SK-N-SH (cell line): Measurements from ENCODE around the gene MAOB. TPM values are rescaled to one million over a fixed set of nuclear protein-coding genes. Genes with fewer than 3 reads are reported as not detected.

ENCODE experiments used
- CTCF ChIA-PET: fragments of 300-600, 350-600 bp; formaldehyde crosslinking; extraction: SDS; loops from one replicate; lab custom pipeline; 2021; lab: Yijun Ruan, JAX
- POLR2A ChIA-PET: fragments of 350-600 bp; sonication (Branson Sonifier 250); formaldehyde crosslinking; extraction: SDS; loops from one replicate; lab custom pipeline; 2020; ENCODE audit warnings: antibody characterized with exemption, inconsistent platforms; lab: Yijun Ruan, JAX
- DNase-seq: peaks from one replicate; pipeline ENCODE4 v3.0.0; 2012
- H2AFZ ChIP-seq: fragments of 200-600 bp; sonication (generic); 2 replicates; pipeline ENCODE4 v1.8.1; 2016; ENCODE audit warnings: antibody characterized with exemption, mild to moderate bottlenecking, low read depth
- H3F3A ChIP-seq: fragments of 200-600 bp; sonication (generic); replicated peaks from 2 replicates; pipeline ENCODE3; 2016; ENCODE audit warnings: antibody characterized with exemption, mild to moderate bottlenecking; ENCODE audit not compliant: insufficient read depth
- H3K27ac ChIP-seq, 2 experiments: fragments of 200-500 bp in 1 of 2; fragments of 200-600 bp in 1 of 2; sonication (Bioruptor generic) in 1 of 2; sonication (generic), shearing (Covaris generic) in 1 of 2; 2 replicates each; pipeline versions ENCODE4 v1.5.1 to v1.6.1; 2014 to 2016; ENCODE audit warnings: low read depth in 2 of 2, inconsistent platforms in 1 of 2, low read length in 1 of 2, mild to moderate bottlenecking in 1 of 2, mixed read lengths in 1 of 2
- H3K27me3 ChIP-seq: fragments of 200-600 bp; sonication (generic), shearing (Covaris generic); 2 replicates; pipeline ENCODE4 v1.6.1; 2016; ENCODE audit warnings: mixed run types; ENCODE audit not compliant: insufficient read depth
- H3K36me3 ChIP-seq, 2 experiments: fragments of 200-500 bp in 1 of 2; fragments of 200-600 bp in 1 of 2; sonication (Bioruptor generic) in 1 of 2; sonication (generic) in 1 of 2; replicated peaks in 1 of 2; 2 replicates each; pipeline versions ENCODE3 to v1.5.1; 2014 to 2016; ENCODE audit warnings: low read length in 1 of 2, mild to moderate bottlenecking in 1 of 2; ENCODE audit not compliant: insufficient read depth in 2 of 2, control insufficient read depth in 1 of 2
- H3K4me1 ChIP-seq, 2 experiments: fragments of 200-500 bp in 1 of 2; fragments of 200-600 bp in 1 of 2; sonication (Bioruptor generic) in 1 of 2; sonication (generic), shearing (Covaris generic) in 1 of 2; 2 replicates each; pipeline versions ENCODE4 v1.5.1 to v1.6.1; 2014 to 2016; ENCODE audit warnings: low read depth in 1 of 2, low read length in 1 of 2, mixed run types in 1 of 2; ENCODE audit not compliant: insufficient read depth in 2 of 2, control insufficient read depth in 1 of 2
- H3K4me2 ChIP-seq: fragments of 200-600 bp; sonication (generic), shearing (Covaris generic); 2 replicates; pipeline ENCODE4 v1.6.1; 2017; ENCODE audit warnings: mixed run types
- H3K4me3 ChIP-seq, 2 experiments: fragments of 200-500 bp in 1 of 2; fragments of 200-600 bp in 1 of 2; sonication (Bioruptor generic) in 1 of 2; sonication (generic), shearing (Covaris generic) in 1 of 2; 2 replicates each; pipeline versions ENCODE4 v1.5.1 to v1.8.1; 2014 to 2016; ENCODE audit warnings: low read depth in 2 of 2, inconsistent platforms in 1 of 2, low read length in 1 of 2, mild to moderate bottlenecking in 1 of 2, mixed read lengths in 1 of 2, moderate library complexity in 1 of 2
- H3K79me2 ChIP-seq: fragments of 200-600 bp; sonication (generic); 2 replicates; pipeline ENCODE4 v1.8.1; 2017; ENCODE audit warnings: mild to moderate bottlenecking; ENCODE audit not compliant: insufficient read depth
- H3K9ac ChIP-seq: fragments of 200-600 bp; sonication (generic); 2 replicates; pipeline ENCODE4 v1.6.1; 2017; ENCODE audit warnings: mixed run types
- H3K9me2 ChIP-seq: fragments of 200-600 bp; sonication (generic); 2 replicates; pipeline ENCODE4 v1.6.1; 2017; ENCODE audit warnings: mixed run types
- H3K9me3 ChIP-seq: fragments of 200-600 bp; sonication (generic); 2 replicates; pipeline ENCODE4 v1.6.1; 2017; ENCODE audit warnings: mixed run types, mild to moderate bottlenecking, moderate library complexity
- H4K20me1 ChIP-seq: fragments of 200-600 bp; sonication (generic); 2 replicates; pipeline ENCODE4 v1.6.1; 2017; ENCODE audit warnings: mild to moderate bottlenecking, mixed run types; ENCODE audit not compliant: insufficient read depth
- CHD2 ChIP-seq: fragments of 150-350 bp; IDR thresholded peaks from 2 replicates; pipeline ENCODE4 v1.6.1; 2018; ENCODE audit warnings: low read length; ENCODE audit not compliant: partially characterized antibody
- ELF1 ChIP-seq: IDR thresholded peaks from 2 replicates; pipeline ENCODE4 v1.4.0; 2012
- EP300 ChIP-seq, 2 experiments: IDR thresholded peaks; 2 replicates each; pipeline versions ENCODE4 v1.4.0 to v1.6.1; 2012; ENCODE audit warnings: borderline replicate concordance in 1 of 2, low read depth in 1 of 2, low read length in 1 of 2
- EZH2phosphoT487 ChIP-seq: fragments of 200-600 bp; sonication (generic); IDR thresholded peaks from 2 replicates; pipeline ENCODE4 v1.6.1; 2017; ENCODE audit warnings: low read depth, mixed run types, mild to moderate bottlenecking, antibody characterized with exemption, moderate library complexity, borderline replicate concordance
- FOXJ3 ChIP-seq: sonication (generic); formaldehyde crosslinking; IDR thresholded peaks from 2 replicates; pipeline ENCODE4 v1.5.1; 2020; ENCODE audit warnings: mild to moderate bottlenecking, missing genetic modification reagents
- FOXM1 ChIP-seq: IDR thresholded peaks from 2 replicates; pipeline ENCODE4 v1.4.0; 2012; ENCODE audit warnings: low read depth, mild to moderate bottlenecking
- IRF3 ChIP-seq: fragments of 150-350 bp; IDR thresholded peaks from 2 replicates; pipeline ENCODE4 v1.6.1; 2016; ENCODE audit warnings: mild to moderate bottlenecking, low read depth, low read length
- JUND ChIP-seq: IDR thresholded peaks from 2 replicates; pipeline ENCODE4 v1.4.0; 2012
- MAX ChIP-seq: IDR thresholded peaks from 2 replicates; pipeline ENCODE4 v1.4.0; 2012; ENCODE audit warnings: low read depth
- PBX3 ChIP-seq: IDR thresholded peaks from 2 replicates; pipeline ENCODE4; 2012
- POLR2AphosphoS5 ChIP-seq: IDR thresholded peaks from 2 replicates; pipeline ENCODE4 v1.6.1; 2012; ENCODE audit warnings: low read depth, low read length
- RAD21 ChIP-seq: IDR thresholded peaks from 2 replicates; pipeline ENCODE4 v1.6.1; 2012; ENCODE audit warnings: mild to moderate bottlenecking, low read length
- RCOR1 ChIP-seq: fragments of 150-350 bp; IDR thresholded peaks from 2 replicates; pipeline ENCODE4 v1.6.1; 2017; ENCODE audit warnings: antibody characterized with exemption, low read length
- SIN3A ChIP-seq: IDR thresholded peaks from 2 replicates; pipeline ENCODE4 v1.6.1; 2012; ENCODE audit warnings: low read depth, mild to moderate bottlenecking, low read length, moderate library complexity, borderline replicate concordance
- TEAD4 ChIP-seq: IDR thresholded peaks from 2 replicates; pipeline ENCODE4 v1.4.0; 2012; ENCODE audit warnings: mild to moderate bottlenecking, borderline replicate concordance; ENCODE audit not compliant: insufficient read depth
- USF1 ChIP-seq: IDR thresholded peaks from 2 replicates; pipeline ENCODE4 v1.4.0; 2012; ENCODE audit warnings: low read depth, borderline replicate concordance
- WGBS: methylation state at CpG from one replicate; pipeline ENCODE4 v1.1.6; 2017; ENCODE audit warnings: low lambda C conversion rate; 5-methylcytosine and 5-hydroxymethylcytosine counted together
- polyA plus RNA-seq, 3 experiments: library from polyadenylated mRNA; depleted of rRNA; stranded (reverse); fragments of >200 nt; gene quantifications; 2 replicates each; pipeline ENCODE4 v1.2.3, GENCODE V29; 2012

MAOB gene
- polyA plus RNA-seq, 1 of the 3 experiments (the other 2 are of a cell fraction): 0.92 TPM

GRCh38 chrX:43720082-43720481 is 162.2 kb downstream of the MAOB start (continued):
- TF ChIP-seq IRF3 (no peak), TEAD4 (no peak), FOXJ3 (CRISPR knock-in tag) (no peak), EZH2phosphoT487 (no peak), USF1 (no peak), EP300 (IDR thresholded peaks at IDR 0.05; ENCODE audit: borderline replicate concordance in 1 of 2, low read depth in 1 of 2, low read length in 1 of 2) (no peak), RAD21 (no peak), MAX (no peak), CHD2 (no peak), FOXM1 (no peak)
- TF ChIP-seq, all 33 proteins: peak for 0

- no peaks in the 10 kb centered on the region for H3K27me3 ChIP-seq
- ChIA-PET CTCF (no interaction called here), POLR2A (no interaction called here)
- TF ChIP-seq SIN3A (no peak), EP300 (IDR thresholded peaks at IDR 0.05; ENCODE audit: borderline replicate concordance in 1 of 2, low read depth in 1 of 2, low read length in 1 of 2) (no peak), PBX3 (no peak), ELF1 (no peak), RAD21 (no peak), JUND (no peak), CHD2 (no peak), USF1 (no peak), RCOR1 (no peak), POLR2AphosphoS5 (no peak)
- H3K36me3 ChIP-seq: no peaks in the 10 kb centered on the region
- no peak overlapping the region for H3K27ac ChIP-seq
- H3K4me1 ChIP-seq: no peaks in the 10 kb centered on the region
- H3K9ac ChIP-seq: no peak overlapping the region
- no peak overlapping the region for H3K4me3 ChIP-seq
- 3% methylated on average over 1 of the region's 1 CpG for whole genome bisulfite sequencing
- no peaks in the 10 kb centered on the region for H4K20me1 ChIP-seq
- H3K79me2 ChIP-seq: no peaks in the 10 kb centered on the region
- no peaks in the 10 kb centered on the region for H3K9me3 ChIP-seq
- H3K4me2 ChIP-seq: no peak overlapping the region
- H3F3A ChIP-seq: no peaks in the 10 kb centered on the region
- H3K9me2 ChIP-seq: no peaks in the 10 kb centered on the region
- DNase-seq: no peak
- no peak overlapping the region for H2AFZ ChIP-seq
Observed at GRCh38 chrX:43718956-43719355, 163.3 kb downstream of the MAOB start.
